ENCODE results near the gene ZNF382. TPM values are rescaled to one million over a fixed set of nuclear protein-coding genes. Genes with fewer than 3 reads are reported as not detected.

The ZNF382 gene
- total RNA-seq, 1 donor from 2014 or later = 6.5 TPM

- no peak for DNase-seq (ENCODE audit: low read depth, low spot score)
Observed at GRCh38 chr19:36679455-36679854, 74.3 kb downstream of the ZNF382 start.

Other genes starting within 250 kb of the ZNF382 start
- 2.2 and 4.9 TPM in 2 replicates for gene ZFP14, start 226.1 kb upstream of the ZNF382 start, total RNA-seq
- 3.6 and 5.0 TPM in 2 replicates for gene ZFP82, start 186.7 kb upstream of the ZNF382 start, total RNA-seq
- 6.1 and 13.1 TPM in 2 replicates for gene ZNF566, start 115.8 kb upstream of the ZNF382 start, total RNA-seq
- gene ZNF260, start 77.0 kb upstream of the ZNF382 start, total RNA-seq = 8.2 and 13.9 TPM in 2 replicates
- 6.7 and 8.7 TPM in 2 replicates for gene ZNF529, start 32.0 kb upstream of the ZNF382 start, total RNA-seq
- gene ZNF461, start 61.5 kb downstream of the ZNF382 start, total RNA-seq = 6.7 and 11.2 TPM in 2 replicates
- gene ZNF567, start 82.3 kb downstream of the ZNF382 start, total RNA-seq = 4.2 and 5.3 TPM in 2 replicates
- gene ZNF850, start 167.5 kb downstream of the ZNF382 start, total RNA-seq = 3.8 and 5.5 TPM in 2 replicates
- 6.7 and 10.1 TPM in 2 replicates for gene ZNF790, start 233.1 kb downstream of the ZNF382 start, total RNA-seq
- gene ZNF345, start 245.6 kb downstream of the ZNF382 start, total RNA-seq = 2.1 and 2.4 TPM in 2 replicates